Stomach (tissue), 9 donors: ENCODE results near the gene CCNK. TPM values are rescaled to one million over a fixed set of nuclear protein-coding genes. Genes with fewer than 3 reads are reported as not detected.

Source experiments
- DNase-seq, 2 donors: peaks; one replicate each; pipeline versions ENCODE4 v3.0.0 to v3.0.0-alpha.2; 2013 to 2019
- H3K27ac ChIP-seq, 5 donors: fragments of 200-600 bp in 4 of 5; sonication (generic) in 4 of 5; one replicate each; pipeline ENCODE4 v1.5.1; 2013 to 2019; ENCODE audit warnings: mild to moderate bottlenecking in 1 of 5, moderate library complexity in 1 of 5
- H3K27me3 ChIP-seq, 3 donors: fragments of 200-600 bp; sonication (generic); one replicate each; pipeline ENCODE4 v1.5.1; 2017 to 2019; ENCODE audit warnings: mixed run types in 1 of 3
- H3K36me3 ChIP-seq, 4 donors: fragments of 200-600 bp; sonication (generic); 1 replicate in 3 of 4; 2 replicates in 1 of 4; pipeline ENCODE4 v1.5.1; 2016 to 2019
- H3K4me1 ChIP-seq, 4 donors: fragments of 200-600 bp; sonication (generic); one replicate each; pipeline ENCODE4 v1.5.1; 2016 to 2019
- H3K4me3 ChIP-seq, 4 donors: fragments of 200-600 bp; sonication (generic) in 3 of 4; one replicate each; pipeline ENCODE4 v1.5.1; 2016 to 2019; ENCODE audit warnings: mild to moderate bottlenecking in 1 of 4
- H3K9me3 ChIP-seq, 4 donors: fragments of 200-600 bp; sonication (generic); one replicate each; pipeline ENCODE4 v1.5.1; 2016 to 2019
- EP300 ChIP-seq: sonication (generic); formaldehyde crosslinking; IDR thresholded peaks from one replicate; pipeline ENCODE4 v1.6.1; 2017; ENCODE audit warnings: antibody characterized with exemption
- POLR2A ChIP-seq, 4 donors: fragments of 450-650 bp; IDR thresholded peaks; one replicate each; pipeline ENCODE4 v1.6.1; 2016; ENCODE audit warnings: antibody characterized with exemption in 4 of 4, control low read depth in 2 of 4, mild to moderate bottlenecking in 1 of 4, moderate library complexity in 1 of 4
- POLR2AphosphoS5 ChIP-seq, 3 donors: sonication (generic); formaldehyde crosslinking; IDR thresholded peaks; one replicate each; pipeline ENCODE4 v1.6.1; 2016; ENCODE audit warnings: antibody characterized with exemption in 3 of 3
- WGBS, 5 donors: extraction: QIAGEN DNeasy Blood & Tissue Kit in 3 of 5; methylation state at CpG; one replicate each; pipeline versions ENCODE4 v1.1.5 to v1.1.7; 2013 to 2018; 5-methylcytosine and 5-hydroxymethylcytosine counted together
- intact Hi-C: fragments of 100-400 bp; cut with DNase I; formaldehyde crosslinking; loops from one replicate; pipeline ENCODE4 v1.15.1; 2023; ENCODE audit warnings: low total_unique reads
- polyA plus RNA-seq, 3 donors: library from polyadenylated mRNA; stranded (reverse); fragments of 200-250 nt; gene quantifications; one replicate each; pipeline ENCODE4 v1.2.3, GENCODE V29; 2013
- total RNA-seq, 5 donors: library from RNA; depleted of rRNA; stranded (reverse); fragments of >200 nt; gene quantifications; one replicate each; pipeline versions ENCODE4 v1.1.0 to v1.2.3, GENCODE V29; 2014 to 2016
- TF ChIP-seq, protein P1 (sequence below), 7 experiments: fragments of 450-650 bp in 4 of 7; fragments of 200-600 bp in 3 of 7; sonication (generic) in 3 of 7; IDR thresholded peaks; one replicate each; pipeline ENCODE4 v1.5.1; 2016 to 2019; ENCODE audit warnings: antibody characterized with exemption in 7 of 7, control low read depth in 2 of 7, mild to moderate bottlenecking in 1 of 7
- donor health status: healthy with polysubstance abuse.
- donor health status: Bipolar disorder and iron deficiency.
- donor health status: healthy.

The CCNK gene
- total and polyA plus RNA-seq, 8 donors, result 2.3 to 48.3 (median 11.4) TPM

DNA sequence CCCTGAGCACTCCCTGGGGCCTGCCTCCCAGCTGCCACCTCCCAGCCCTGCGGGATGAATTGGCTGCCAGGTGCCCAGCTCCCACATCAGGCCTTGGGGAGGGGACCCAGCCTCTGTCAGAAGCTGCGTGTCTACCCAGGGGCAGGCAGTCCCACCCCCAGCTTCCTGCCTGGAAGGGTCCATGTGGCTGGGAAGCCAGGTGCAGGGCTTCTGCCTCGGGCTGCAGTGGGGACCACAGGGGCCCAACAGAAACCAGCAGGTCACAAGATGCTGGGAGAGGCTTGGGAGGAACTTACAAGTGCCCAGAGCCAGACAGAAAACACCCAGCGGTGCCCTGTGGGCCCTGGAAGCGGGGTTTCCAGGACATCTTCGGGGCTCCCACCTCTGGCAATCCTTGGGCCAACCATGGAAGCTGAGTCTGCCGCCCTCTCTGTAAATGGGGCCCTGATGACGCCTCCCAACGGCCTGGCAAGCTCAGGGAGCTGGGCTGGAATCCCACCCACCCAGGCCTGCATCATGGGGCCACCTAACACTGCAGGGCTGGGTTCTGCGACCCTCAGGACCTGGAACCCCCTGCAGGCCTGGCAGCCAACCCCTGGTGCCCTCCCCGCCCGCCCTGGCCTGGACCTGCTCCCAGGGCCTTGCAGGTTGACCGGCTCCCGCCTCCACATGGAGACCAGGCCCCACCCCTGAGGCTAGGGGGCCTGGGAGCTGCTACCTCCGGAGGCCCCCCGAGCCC is 36.6 kb downstream of the CCNK start:
- intact Hi-C loops, result loop anchor here (5.0 kb wide), 1 partner anchor 114 kb away; no protein-coding TSS in a partner anchor
- DNase-seq, result peak in 1 of 2 donors; percentile 26

GRCh38 chr14:99518441-99519346 is 37.5 kb downstream of the CCNK start:
- Histone ChIP-seq H3K36me3 (peaks cover 0 to 35% (median 32%) of the 10 kb centered on the region in 4 donors), H3K27me3 (no peaks in the 10 kb centered on the region), H3K4me3 (no peak overlapping the region), H3K9me3 (no peaks in the 10 kb centered on the region), H3K4me1 (peaks cover 25 to 42% (median 29%) of the 10 kb centered on the region in 4 donors), H3K27ac (no peak overlapping the region)
- intact Hi-C loops, result loop anchor here (5.0 kb wide), 1 partner anchor 114 kb away; no protein-coding TSS in a partner anchor
- TF ChIP-seq EP300, result no peak
- peak in 2 of 3 donors; percentile 23 to 66 for TF ChIP-seq POLR2AphosphoS5 (IDR thresholded peaks at IDR 0.05)
- TF ChIP-seq, protein P1, sequence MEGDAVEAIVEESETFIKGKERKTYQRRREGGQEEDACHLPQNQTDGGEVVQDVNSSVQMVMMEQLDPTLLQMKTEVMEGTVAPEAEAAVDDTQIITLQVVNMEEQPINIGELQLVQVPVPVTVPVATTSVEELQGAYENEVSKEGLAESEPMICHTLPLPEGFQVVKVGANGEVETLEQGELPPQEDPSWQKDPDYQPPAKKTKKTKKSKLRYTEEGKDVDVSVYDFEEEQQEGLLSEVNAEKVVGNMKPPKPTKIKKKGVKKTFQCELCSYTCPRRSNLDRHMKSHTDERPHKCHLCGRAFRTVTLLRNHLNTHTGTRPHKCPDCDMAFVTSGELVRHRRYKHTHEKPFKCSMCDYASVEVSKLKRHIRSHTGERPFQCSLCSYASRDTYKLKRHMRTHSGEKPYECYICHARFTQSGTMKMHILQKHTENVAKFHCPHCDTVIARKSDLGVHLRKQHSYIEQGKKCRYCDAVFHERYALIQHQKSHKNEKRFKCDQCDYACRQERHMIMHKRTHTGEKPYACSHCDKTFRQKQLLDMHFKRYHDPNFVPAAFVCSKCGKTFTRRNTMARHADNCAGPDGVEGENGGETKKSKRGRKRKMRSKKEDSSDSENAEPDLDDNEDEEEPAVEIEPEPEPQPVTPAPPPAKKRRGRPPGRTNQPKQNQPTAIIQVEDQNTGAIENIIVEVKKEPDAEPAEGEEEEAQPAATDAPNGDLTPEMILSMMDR (IDR thresholded peaks at IDR 0.05), result peak in 5 of 7 experiments; percentile 97 to 99 (median 98)
- TF ChIP-seq POLR2A (IDR thresholded peaks at IDR 0.05), result no peak
- WGBS, 5 donors, result 34 to 75% (median 39%) methylated on average over 4 to 21 of the region's 21 CpGs
- DNase-seq, result peak; percentile 91

More for the DNA sequence above, 36.6 kb downstream of the CCNK start:
- Histone ChIP-seq H3K4me1 (peaks cover 16 to 33% (median 21%) of the 10 kb centered on the region in 4 donors), H3K36me3 (peaks cover 0 to 43% (median 41%) of the 10 kb centered on the region in 4 donors), H3K9me3 (no peaks in the 10 kb centered on the region), H3K27me3 (no peaks in the 10 kb centered on the region), H3K4me3 (no peak overlapping the region), H3K27ac (no peak overlapping the region)
- no peak for TF ChIP-seq POLR2A (IDR thresholded peaks at IDR 0.05)
- no peak for TF ChIP-seq EP300
- TF ChIP-seq POLR2AphosphoS5 (IDR thresholded peaks at IDR 0.05), result no peak
- TF ChIP-seq, protein P1 (IDR thresholded peaks at IDR 0.05), result no peak
- WGBS, 5 donors, result 55 to 72% (median 61%) methylated on average over 4 to 16 of the region's 16 CpGs; no CpG with 5 or more reads in 1 of the 5 donors

DNA sequence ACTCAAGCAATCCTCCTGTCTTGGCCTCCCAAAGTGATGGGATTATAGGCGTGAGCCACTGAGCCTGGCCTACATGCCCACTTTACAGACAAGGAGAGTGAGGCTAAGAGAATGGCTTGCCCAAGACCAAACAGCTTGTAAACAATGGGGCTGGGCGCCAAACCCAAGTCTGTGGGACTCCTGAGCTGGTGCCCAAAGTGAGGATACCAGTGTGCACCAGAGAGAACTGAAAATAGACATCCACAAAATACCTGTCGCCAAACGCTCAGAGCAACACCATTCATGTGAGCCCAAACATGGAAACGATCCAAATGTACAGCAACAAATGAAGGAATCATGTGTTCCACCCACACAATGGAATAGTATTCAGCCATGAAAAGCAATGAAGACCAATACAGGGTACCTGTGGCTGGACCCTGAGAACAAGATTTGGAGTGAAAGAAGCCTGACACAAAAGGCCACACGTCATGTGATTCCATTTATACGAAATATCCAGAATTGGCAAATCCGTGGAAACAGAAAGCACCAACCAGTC is 38.2 kb downstream of the CCNK start:
- intact Hi-C loops, result loop anchor here (5.0 kb wide), 1 partner anchor 113 kb away; no protein-coding TSS in a partner anchor
- H3K27me3 ChIP-seq, result no peaks in the 10 kb centered on the region
- peaks cover 32 to 49% (median 37%) of the 10 kb centered on the region in 4 donors for H3K4me1 ChIP-seq
- TF ChIP-seq POLR2A (IDR thresholded peaks at IDR 0.05) (no peak), POLR2AphosphoS5 (IDR thresholded peaks at IDR 0.05) (no peak), EP300 (no peak)
- TF ChIP-seq, protein P1 (IDR thresholded peaks at IDR 0.05), result no peak
- no peak overlapping the region for H3K4me3 ChIP-seq
- no peaks in the 10 kb centered on the region for H3K9me3 ChIP-seq
- peak overlapping the region in 1 of 5 donors; percentile 5 for H3K27ac ChIP-seq
- peak in 1 of 2 donors; percentile 3 for DNase-seq
- WGBS, 5 donors, result 89 to 97% (median 90%) methylated on average over 8 of the region's 8 CpGs
- peaks cover 0 to 27% (median 25%) of the 10 kb centered on the region in 4 donors for H3K36me3 ChIP-seq
